ENCODE measurements around the gene ZFYVE9. TPM values are rescaled to one million over a fixed set of nuclear protein-coding genes. Genes with fewer than 3 reads are reported as not detected.

Gene ZFYVE9
- total RNA-seq, 1 donor from 2014 or later = 25.6 TPM

- Mint-ChIP-seq H3K9me3 (ENCODE audit: unreplicated experiment) (no peaks in the 10 kb centered on the region), H3K4me1 (ENCODE audit: low read depth, unreplicated experiment) (peaks cover 9% of the 10 kb centered on the region)
Observed at GRCh38 chr1:52234708-52235107, 92.8 kb downstream of the ZFYVE9 start.

GRCh38 chr1:52235646-52236045 lies 93.8 kb downstream of the ZFYVE9 start:
- H3K4me1 Mint-ChIP-seq (ENCODE audit: low read depth, unreplicated experiment) = peaks cover 9% of the 10 kb centered on the region
- no peaks in the 10 kb centered on the region for H3K9me3 Mint-ChIP-seq (ENCODE audit: unreplicated experiment)

More at GRCh38 chr1:52234708-52235107, 92.8 kb downstream of the ZFYVE9 start:
- DNase-seq = no peak
- Mint-ChIP-seq H3K27me3 (ENCODE audit: unreplicated experiment) (no peaks in the 10 kb centered on the region), H3K36me3 (ENCODE audit: unreplicated experiment) (no peaks in the 10 kb centered on the region), H3K4me3 (ENCODE audit: unreplicated experiment) (no peak overlapping the region), H3K27ac (ENCODE audit: unreplicated experiment) (no peak overlapping the region)
- TF ChIP-seq CTCF (IDR thresholded peaks at IDR 0.05; ENCODE audit: partially characterized antibody, unreplicated experiment) = no peak

GRCh38 chr1:52237430-52237829 lies 95.5 kb downstream of the ZFYVE9 start:
- H3K27me3 Mint-ChIP-seq (ENCODE audit: unreplicated experiment) = no peaks in the 10 kb centered on the region
- H3K4me3 Mint-ChIP-seq (ENCODE audit: unreplicated experiment) = no peak overlapping the region
- H3K36me3 Mint-ChIP-seq (ENCODE audit: unreplicated experiment) = no peaks in the 10 kb centered on the region
- no peaks in the 10 kb centered on the region for H3K9me3 Mint-ChIP-seq (ENCODE audit: unreplicated experiment)
- H3K4me1 Mint-ChIP-seq (ENCODE audit: low read depth, unreplicated experiment) = peaks cover 9% of the 10 kb centered on the region
- DNase-seq = no peak
- no peak for TF ChIP-seq CTCF (IDR thresholded peaks at IDR 0.05; ENCODE audit: partially characterized antibody, unreplicated experiment)
- H3K27ac Mint-ChIP-seq (ENCODE audit: unreplicated experiment) = no peak overlapping the region

More at GRCh38 chr1:52235646-52236045, 93.8 kb downstream of the ZFYVE9 start:
- no peak overlapping the region for H3K4me3 Mint-ChIP-seq (ENCODE audit: unreplicated experiment)
- H3K27ac Mint-ChIP-seq (ENCODE audit: unreplicated experiment) = no peak overlapping the region
- H3K27me3 Mint-ChIP-seq (ENCODE audit: unreplicated experiment) = no peaks in the 10 kb centered on the region
- TF ChIP-seq CTCF (IDR thresholded peaks at IDR 0.05; ENCODE audit: partially characterized antibody, unreplicated experiment) = no peak
- DNase-seq = no peak
- H3K36me3 Mint-ChIP-seq (ENCODE audit: unreplicated experiment) = no peaks in the 10 kb centered on the region

- Mint-ChIP-seq H3K9me3 (ENCODE audit: unreplicated experiment) (no peaks in the 10 kb centered on the region), H3K4me3 (ENCODE audit: unreplicated experiment) (no peak overlapping the region), H3K27ac (ENCODE audit: unreplicated experiment) (no peak overlapping the region), H3K27me3 (ENCODE audit: unreplicated experiment) (no peaks in the 10 kb centered on the region), H3K4me1 (ENCODE audit: low read depth, unreplicated experiment) (peaks cover 9% of the 10 kb centered on the region), H3K36me3 (ENCODE audit: unreplicated experiment) (no peaks in the 10 kb centered on the region)
- no peak for DNase-seq
- TF ChIP-seq CTCF (IDR thresholded peaks at IDR 0.05; ENCODE audit: partially characterized antibody, unreplicated experiment) = no peak
Observed at GRCh38 chr1:52238474-52238873, 96.6 kb downstream of the ZFYVE9 start.

GRCh38 chr1:52238887-52239707 lies 97.2 kb downstream of the ZFYVE9 start:
- Mint-ChIP-seq H3K27ac (ENCODE audit: unreplicated experiment) (no peak overlapping the region), H3K9me3 (ENCODE audit: unreplicated experiment) (no peaks in the 10 kb centered on the region), H3K4me1 (ENCODE audit: low read depth, unreplicated experiment) (peaks cover 9% of the 10 kb centered on the region), H3K27me3 (ENCODE audit: unreplicated experiment) (no peaks in the 10 kb centered on the region), H3K4me3 (ENCODE audit: unreplicated experiment) (no peak overlapping the region), H3K36me3 (ENCODE audit: unreplicated experiment) (no peaks in the 10 kb centered on the region)
- DNase-seq = no peak
- no peak for TF ChIP-seq CTCF (IDR thresholded peaks at IDR 0.05; ENCODE audit: partially characterized antibody, unreplicated experiment)

All from glutamatergic neuron (in vitro differentiated cells).